ENCODE data around the gene SPHK1. TPM values are rescaled to one million over a fixed set of nuclear protein-coding genes. Genes with fewer than 3 reads are reported as not detected.

SPHK1 gene
- total RNA-seq, 4 donors from 2014 or later, result 0.66 to 5.0 (median 2.5) TPM

DNA sequence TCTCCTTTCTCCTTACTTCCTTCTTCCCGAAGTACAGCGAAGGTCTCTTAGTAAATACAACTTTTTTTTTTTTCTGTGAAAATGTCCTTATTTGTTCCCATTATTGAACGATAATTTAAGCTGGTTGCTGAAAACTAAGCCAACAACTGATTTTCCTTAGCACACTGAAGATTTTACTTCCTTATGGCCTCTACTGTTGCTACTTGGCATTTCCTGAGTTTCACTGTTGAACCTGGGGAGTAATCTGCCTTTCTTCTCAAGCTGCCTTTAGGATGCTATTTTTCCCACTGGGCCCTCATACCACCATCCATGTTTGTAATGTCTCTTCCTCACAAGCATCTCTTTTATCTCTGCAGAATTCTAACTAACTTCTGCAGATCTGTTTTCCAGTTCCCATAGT, 42.4 kb downstream of the SPHK1 start:
- Histone ChIP-seq H3K4me1 (peaks cover 40 to 48% of the 10 kb centered on the region in 2 donors), H3K9me3 (no peaks in the 10 kb centered on the region), H3K27me3 (no peaks in the 10 kb centered on the region), H3K4me3 (no peak overlapping the region), H3K36me3 (no peaks in the 10 kb centered on the region), H3K27ac (peak overlapping the region in 2 of 4 donors; percentile 18 to 34)
- in situ Hi-C loops (cut with MboI; ENCODE audit: low sequenced_read_pairs in 4 of 4), result no loop called here
- intact Hi-C loops (cut with DNase I; ENCODE audit: low total_unique reads), result no loop called here
- ATAC-seq (no peak), DNase-seq (no peak)
- TF ChIP-seq, protein P1, sequence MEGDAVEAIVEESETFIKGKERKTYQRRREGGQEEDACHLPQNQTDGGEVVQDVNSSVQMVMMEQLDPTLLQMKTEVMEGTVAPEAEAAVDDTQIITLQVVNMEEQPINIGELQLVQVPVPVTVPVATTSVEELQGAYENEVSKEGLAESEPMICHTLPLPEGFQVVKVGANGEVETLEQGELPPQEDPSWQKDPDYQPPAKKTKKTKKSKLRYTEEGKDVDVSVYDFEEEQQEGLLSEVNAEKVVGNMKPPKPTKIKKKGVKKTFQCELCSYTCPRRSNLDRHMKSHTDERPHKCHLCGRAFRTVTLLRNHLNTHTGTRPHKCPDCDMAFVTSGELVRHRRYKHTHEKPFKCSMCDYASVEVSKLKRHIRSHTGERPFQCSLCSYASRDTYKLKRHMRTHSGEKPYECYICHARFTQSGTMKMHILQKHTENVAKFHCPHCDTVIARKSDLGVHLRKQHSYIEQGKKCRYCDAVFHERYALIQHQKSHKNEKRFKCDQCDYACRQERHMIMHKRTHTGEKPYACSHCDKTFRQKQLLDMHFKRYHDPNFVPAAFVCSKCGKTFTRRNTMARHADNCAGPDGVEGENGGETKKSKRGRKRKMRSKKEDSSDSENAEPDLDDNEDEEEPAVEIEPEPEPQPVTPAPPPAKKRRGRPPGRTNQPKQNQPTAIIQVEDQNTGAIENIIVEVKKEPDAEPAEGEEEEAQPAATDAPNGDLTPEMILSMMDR (IDR thresholded peaks at IDR 0.05 in 4 of 5, conservative IDR thresholded peaks at IDR 0.05 in 1 of 5), result no peak
- no peak for TF ChIP-seq POLR2A (IDR thresholded peaks at IDR 0.05)

GRCh38 chr17:76427501-76428231, 43.3 kb downstream of the SPHK1 start:
- peaks cover 48 to 55% of the 10 kb centered on the region in 2 donors for H3K4me1 ChIP-seq
- H3K27me3 ChIP-seq, result no peaks in the 10 kb centered on the region
- no peaks in the 10 kb centered on the region for H3K9me3 ChIP-seq
- no peak overlapping the region for H3K4me3 ChIP-seq
- DNase-seq (no peak), ATAC-seq (peak in 1 of 2 donors; percentile 54)
- no peaks in the 10 kb centered on the region for H3K36me3 ChIP-seq
- TF ChIP-seq, protein P1 (IDR thresholded peaks at IDR 0.05 in 4 of 5, conservative IDR thresholded peaks at IDR 0.05 in 1 of 5), result no peak
- TF ChIP-seq POLR2A (IDR thresholded peaks at IDR 0.05), result no peak
- H3K27ac ChIP-seq, result peak overlapping the region in 3 of 4 donors; percentile 18 to 46 (median 34)
- in situ Hi-C loops (cut with MboI; ENCODE audit: low sequenced_read_pairs in 4 of 4) (no loop called here), intact Hi-C loops (cut with DNase I; ENCODE audit: low total_unique reads) (no loop called here)

GRCh38 chr17:76428511-76428910, 44.1 kb downstream of the SPHK1 start:
- DNase-seq, result no peak
- H3K27me3 ChIP-seq, result no peaks in the 10 kb centered on the region
- in situ Hi-C loops (cut with MboI; ENCODE audit: low sequenced_read_pairs in 4 of 4) (no loop called here), intact Hi-C loops (cut with DNase I; ENCODE audit: low total_unique reads) (no loop called here)
- H3K4me1 ChIP-seq, result peaks cover 56 to 63% of the 10 kb centered on the region in 2 donors
- no peak overlapping the region for H3K27ac ChIP-seq
- H3K36me3 ChIP-seq, result no peaks in the 10 kb centered on the region
- H3K9me3 ChIP-seq, result no peaks in the 10 kb centered on the region
- H3K4me3 ChIP-seq, result no peak overlapping the region
- TF ChIP-seq POLR2A (IDR thresholded peaks at IDR 0.05), result no peak
- TF ChIP-seq, protein P1 (IDR thresholded peaks at IDR 0.05 in 4 of 5, conservative IDR thresholded peaks at IDR 0.05 in 1 of 5), result no peak
- ATAC-seq, result no peak

GRCh38 chr17:76431509-76431908, 47.1 kb downstream of the SPHK1 start:
- ATAC-seq (no peak), DNase-seq (no peak)
- TF ChIP-seq, protein P1 (IDR thresholded peaks at IDR 0.05 in 4 of 5, conservative IDR thresholded peaks at IDR 0.05 in 1 of 5), result no peak
- TF ChIP-seq POLR2A (IDR thresholded peaks at IDR 0.05), result no peak
- in situ Hi-C loops (cut with MboI; ENCODE audit: low sequenced_read_pairs in 4 of 4) (no loop called here), intact Hi-C loops (cut with DNase I; ENCODE audit: low total_unique reads) (no loop called here)
- Histone ChIP-seq H3K27me3 (no peaks in the 10 kb centered on the region), H3K27ac (peak overlapping the region; percentile 51 to 71 (median 64)), H3K9me3 (no peaks in the 10 kb centered on the region), H3K4me1 (peaks cover 69 to 74% of the 10 kb centered on the region in 2 donors), H3K4me3 (no peak overlapping the region), H3K36me3 (no peaks in the 10 kb centered on the region)

Data from gastrocnemius medialis (tissue), 4 donors.